Transverse colon (tissue), 4 donors: Measurements from ENCODE around the gene KIAA1586.

ENCODE experiments used
- CTCF ChIP-seq, 5 experiments: fragments of 200-600 bp in 3 of 5; fragments of 450-650 bp in 2 of 5; sonication (generic) in 3 of 5; IDR thresholded peaks; 1 replicate in 2 of 5; 2 replicates in 3 of 5; pipeline ENCODE4 v1.5.1; 2016 to 2017; ENCODE audit warnings: antibody characterized with exemption in 5 of 5, inconsistent platforms in 3 of 5, mild to moderate bottlenecking in 2 of 5, moderate library complexity in 1 of 5
- POLR2A ChIP-seq: fragments of 450-650 bp; IDR thresholded peaks from one replicate; pipeline ENCODE4 v1.6.1; 2016; ENCODE audit warnings: antibody characterized with exemption, mild to moderate bottlenecking, moderate library complexity
- POLR2AphosphoS5 ChIP-seq, 3 donors: sonication (generic); formaldehyde crosslinking; IDR thresholded peaks; one replicate each; pipeline ENCODE4 v1.6.1; 2016; ENCODE audit warnings: antibody characterized with exemption in 3 of 3

DNA sequence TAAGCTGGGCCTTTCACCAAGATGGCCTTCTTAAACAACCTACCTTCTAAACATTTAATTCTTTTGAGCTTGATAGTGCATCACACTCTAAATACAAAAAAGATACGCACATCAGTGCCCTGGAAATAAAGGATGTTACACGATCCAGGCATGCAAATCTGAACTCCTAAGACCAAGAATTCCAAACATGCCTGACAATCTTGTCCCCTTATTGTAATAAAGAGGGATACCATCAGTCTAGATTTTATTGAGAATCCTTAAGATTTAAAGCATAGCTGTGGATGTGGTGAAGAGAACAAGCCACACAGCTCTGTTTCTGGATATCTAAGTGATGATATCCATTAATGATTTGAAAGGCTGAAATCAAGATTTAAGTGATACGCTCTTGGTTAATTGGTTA, 56.5 kb downstream of the KIAA1586 start:
- TF ChIP-seq CTCF (IDR thresholded peaks at IDR 0.05), result no peak
- TF ChIP-seq POLR2A, result no peak
- no peak for TF ChIP-seq POLR2AphosphoS5 (IDR thresholded peaks at IDR 0.05)
